Measurements from ENCODE around the gene EFEMP2. TPM values are rescaled to one million over a fixed set of nuclear protein-coding genes. Genes with fewer than 3 reads are reported as not detected.

Gene EFEMP2
- total RNA-seq, 1 donor from 2014 or later, result 9.2 TPM

DNA sequence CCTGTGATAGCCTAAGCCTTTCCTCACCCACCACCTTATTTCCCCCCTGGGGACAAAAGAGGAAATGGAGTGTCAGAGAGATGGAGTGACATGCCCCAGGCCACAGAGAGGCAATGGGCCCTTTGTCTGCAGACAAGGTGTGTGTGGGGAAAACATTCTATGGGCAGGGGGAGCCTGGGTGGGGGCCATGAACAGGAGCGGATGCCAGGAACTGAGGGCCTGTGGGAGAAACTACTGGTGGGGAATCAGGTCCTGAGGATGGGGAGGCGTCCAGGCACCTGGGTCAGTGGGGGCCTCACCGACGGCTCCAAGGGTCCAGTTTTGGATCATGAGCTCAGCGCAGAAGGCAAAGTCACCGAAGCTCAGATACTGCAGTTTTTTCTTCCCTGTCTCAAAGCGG, 12.6 kb upstream of the EFEMP2 start:
- Histone ChIP-seq H3K27me3 (peaks cover 16% of the 10 kb centered on the region), H4K20me1 (ENCODE audit: low read depth) (peaks cover 14% of the 10 kb centered on the region), H3K4me2 (no peak overlapping the region), H3K9ac (no peak overlapping the region), H3K36me3 (peaks cover 4% of the 10 kb centered on the region), H2AFZ (replicated peaks) (no peak overlapping the region), H3K4me1 (peaks cover 14% of the 10 kb centered on the region), H3K27ac (no peak overlapping the region), H3K79me2 (ENCODE audit: low read depth) (peaks cover 17% of the 10 kb centered on the region), H3F3A (ENCODE audit: low read depth) (peaks cover 41% of the 10 kb centered on the region), H3K9me3 (ENCODE audit: low read depth) (no peaks in the 10 kb centered on the region), H3K4me3 (no peak overlapping the region)
- Mint-ChIP-seq H3K4me3 (no peak overlapping the region), H3K36me3 (peaks cover 25% of the 10 kb centered on the region), H3K9me3 (no peaks in the 10 kb centered on the region), H3K4me1 (peaks cover 40% of the 10 kb centered on the region), H3K27ac (no peak overlapping the region), H3K27me3 (ENCODE audit: insufficient read depth, low read depth) (peaks cover 3% of the 10 kb centered on the region)
- DNase-seq (ENCODE audit: low spot score), result no peak
- no peak for TF ChIP-seq EZH2phosphoT487 (IDR thresholded peaks at IDR 0.05)
- TF ChIP-seq, protein P1, sequence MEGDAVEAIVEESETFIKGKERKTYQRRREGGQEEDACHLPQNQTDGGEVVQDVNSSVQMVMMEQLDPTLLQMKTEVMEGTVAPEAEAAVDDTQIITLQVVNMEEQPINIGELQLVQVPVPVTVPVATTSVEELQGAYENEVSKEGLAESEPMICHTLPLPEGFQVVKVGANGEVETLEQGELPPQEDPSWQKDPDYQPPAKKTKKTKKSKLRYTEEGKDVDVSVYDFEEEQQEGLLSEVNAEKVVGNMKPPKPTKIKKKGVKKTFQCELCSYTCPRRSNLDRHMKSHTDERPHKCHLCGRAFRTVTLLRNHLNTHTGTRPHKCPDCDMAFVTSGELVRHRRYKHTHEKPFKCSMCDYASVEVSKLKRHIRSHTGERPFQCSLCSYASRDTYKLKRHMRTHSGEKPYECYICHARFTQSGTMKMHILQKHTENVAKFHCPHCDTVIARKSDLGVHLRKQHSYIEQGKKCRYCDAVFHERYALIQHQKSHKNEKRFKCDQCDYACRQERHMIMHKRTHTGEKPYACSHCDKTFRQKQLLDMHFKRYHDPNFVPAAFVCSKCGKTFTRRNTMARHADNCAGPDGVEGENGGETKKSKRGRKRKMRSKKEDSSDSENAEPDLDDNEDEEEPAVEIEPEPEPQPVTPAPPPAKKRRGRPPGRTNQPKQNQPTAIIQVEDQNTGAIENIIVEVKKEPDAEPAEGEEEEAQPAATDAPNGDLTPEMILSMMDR (IDR thresholded peaks at IDR 0.05), result no peak
- TF ChIP-seq EZH2 (IDR thresholded peaks at IDR 0.05), result no peak

DNA sequence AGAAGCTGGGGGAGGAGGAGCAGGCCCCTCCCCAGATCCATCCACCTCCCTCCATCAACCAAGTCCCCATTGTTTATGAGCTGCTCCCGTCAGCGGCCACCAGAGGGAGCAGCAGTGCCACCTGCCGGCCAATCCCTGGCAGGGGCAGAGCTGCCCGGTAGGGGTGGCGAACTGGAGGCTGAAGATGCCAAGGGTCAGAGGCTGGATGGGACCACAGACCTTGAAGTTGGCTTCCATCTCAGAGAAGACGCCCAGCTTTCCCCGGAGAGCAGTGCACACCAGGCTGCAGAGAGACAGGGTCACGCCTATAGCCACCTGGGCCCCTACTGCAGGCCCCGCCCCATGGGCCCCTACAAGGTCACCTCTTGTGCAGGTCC, 12.1 kb upstream of the EFEMP2 start:
- peaks cover 13% of the 10 kb centered on the region for H3K4me1 ChIP-seq
- H3K4me1 Mint-ChIP-seq, result peaks cover 35% of the 10 kb centered on the region
- peaks cover 17% of the 10 kb centered on the region for H3K79me2 ChIP-seq (ENCODE audit: low read depth)
- H3K27me3 ChIP-seq, result peaks cover 11% of the 10 kb centered on the region
- TF ChIP-seq, protein P1 (IDR thresholded peaks at IDR 0.05), result peak; percentile 99
- no peak for TF ChIP-seq EZH2 (IDR thresholded peaks at IDR 0.05)
- no peaks in the 10 kb centered on the region for H3K9me3 ChIP-seq (ENCODE audit: low read depth)
- no peaks in the 10 kb centered on the region for H3K9me3 Mint-ChIP-seq
- no peak overlapping the region for H3K4me3 Mint-ChIP-seq
- H2AFZ ChIP-seq (replicated peaks), result no peak overlapping the region
- peaks cover 37% of the 10 kb centered on the region for H3F3A ChIP-seq (ENCODE audit: low read depth)
- no peak overlapping the region for H3K9ac ChIP-seq
- peaks cover 25% of the 10 kb centered on the region for H3K36me3 Mint-ChIP-seq
- H3K27ac ChIP-seq, result no peak overlapping the region
- no peak overlapping the region for H3K4me2 ChIP-seq
- peak overlapping the region; percentile 60 for H3K27ac Mint-ChIP-seq
- peaks cover 4% of the 10 kb centered on the region for H3K36me3 ChIP-seq
- no peak overlapping the region for H3K4me3 ChIP-seq
- H3K27me3 Mint-ChIP-seq (ENCODE audit: insufficient read depth, low read depth), result peaks cover 3% of the 10 kb centered on the region
- peak; percentile 88 for DNase-seq (ENCODE audit: low spot score)
- H4K20me1 ChIP-seq (ENCODE audit: low read depth), result peaks cover 14% of the 10 kb centered on the region

DNA sequence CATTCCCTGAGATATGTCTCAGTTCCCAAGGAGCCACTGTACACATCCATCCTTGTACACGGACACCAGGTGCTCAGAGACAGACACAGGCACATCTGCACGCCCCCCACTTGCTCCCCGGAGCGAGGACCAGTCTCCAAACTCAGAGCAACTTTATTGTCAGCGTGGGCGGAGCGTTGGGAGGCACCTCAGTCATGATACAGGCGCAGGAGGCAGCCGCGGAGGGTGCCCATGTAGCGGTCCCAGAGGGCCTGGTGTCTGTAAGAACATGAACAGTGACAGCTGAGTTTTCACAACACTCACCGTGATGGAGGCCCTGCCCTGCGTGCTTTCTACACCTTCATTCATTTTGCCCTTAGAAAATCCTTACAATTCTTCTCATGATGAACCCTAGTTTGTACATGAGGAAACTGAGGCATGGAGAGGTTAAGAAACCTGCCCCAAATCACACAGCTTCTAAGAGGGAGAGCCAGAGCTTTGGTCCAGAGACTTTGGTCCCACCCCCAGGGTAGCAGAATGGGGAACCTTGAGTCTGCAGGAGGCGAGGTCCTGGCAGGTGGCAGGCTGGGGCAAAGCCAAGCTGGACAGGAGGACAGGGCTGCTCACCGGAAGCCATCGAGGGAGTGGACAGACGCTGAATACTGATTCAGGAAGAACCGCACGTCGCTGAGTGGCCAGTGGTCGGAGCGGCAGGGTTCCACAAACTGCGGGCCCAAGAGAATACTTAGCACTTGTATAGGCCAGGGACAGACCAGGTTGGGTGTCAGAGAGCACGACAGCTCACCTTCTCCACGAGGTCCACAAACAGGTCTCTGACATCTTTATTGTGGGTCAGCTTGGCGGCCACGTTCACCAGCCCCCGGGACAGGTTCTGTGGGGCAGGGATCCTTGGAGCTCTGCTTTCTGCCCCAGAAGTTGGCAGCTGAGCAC, 11.5 kb upstream of the EFEMP2 start:
- H3K27ac Mint-ChIP-seq, result peak overlapping the region; percentile 60
- Histone ChIP-seq H3K36me3 (peaks cover 4% of the 10 kb centered on the region), H3K4me3 (no peak overlapping the region)

More for the DNA sequence above, 11.5 kb upstream of the EFEMP2 start:
- H2AFZ ChIP-seq (replicated peaks), result no peak overlapping the region
- H3K4me1 ChIP-seq, result peaks cover 7% of the 10 kb centered on the region
- H3K79me2 ChIP-seq (ENCODE audit: low read depth), result peaks cover 17% of the 10 kb centered on the region
- H3K9ac ChIP-seq, result no peak overlapping the region
- DNase-seq (ENCODE audit: low spot score), result no peak
- H3K9me3 ChIP-seq (ENCODE audit: low read depth), result no peaks in the 10 kb centered on the region
- H4K20me1 ChIP-seq (ENCODE audit: low read depth), result peaks cover 14% of the 10 kb centered on the region
- Mint-ChIP-seq H3K4me3 (no peak overlapping the region), H3K27me3 (ENCODE audit: insufficient read depth, low read depth) (peaks cover 6% of the 10 kb centered on the region), H3K4me1 (peaks cover 29% of the 10 kb centered on the region), H3K36me3 (peaks cover 25% of the 10 kb centered on the region), H3K9me3 (no peaks in the 10 kb centered on the region)
- H3K27me3 ChIP-seq, result peaks cover 5% of the 10 kb centered on the region
- no peak for TF ChIP-seq EZH2phosphoT487 (IDR thresholded peaks at IDR 0.05)
- TF ChIP-seq, protein P1 (IDR thresholded peaks at IDR 0.05), result no peak
- TF ChIP-seq EZH2 (IDR thresholded peaks at IDR 0.05), result no peak
- H3K27ac ChIP-seq, result no peak overlapping the region
- H3F3A ChIP-seq (ENCODE audit: low read depth), result peaks cover 30% of the 10 kb centered on the region
- no peak overlapping the region for H3K4me2 ChIP-seq

All from neural progenitor cell (in vitro differentiated cells).